ENCODE results near the gene PXK.

Gene PXK

GRCh38 chr3:58411851-58412830 is 79.4 kb downstream of the PXK start:
- peaks cover 11% of the 10 kb centered on the region for H3K4me1 ChIP-seq (ENCODE audit: insufficient read depth, low read length)
- no peaks in the 10 kb centered on the region for H3K9me3 ChIP-seq (ENCODE audit: low read length)
- H3K9ac ChIP-seq (ENCODE audit: low read length) = no peak overlapping the region
- no peak overlapping the region for H3K4me3 ChIP-seq (ENCODE audit: low read depth in 1 of 2, low read length in 2 of 2)
- peaks cover 46% of the 10 kb centered on the region for H3K36me3 ChIP-seq (ENCODE audit: insufficient read depth, low read length)
- no peak overlapping the region for H3K27ac ChIP-seq (ENCODE audit: low read depth, low read length)
- no peaks in the 10 kb centered on the region for H3K27me3 ChIP-seq (ENCODE audit: control insufficient read depth in 1 of 2, insufficient read depth in 2 of 2, low read length in 2 of 2)

GRCh38 chr3:58414538-58415197 is 82.0 kb downstream of the PXK start:
- Histone ChIP-seq H3K9me3 (ENCODE audit: low read length) (no peaks in the 10 kb centered on the region), H3K9ac (ENCODE audit: low read length) (no peak overlapping the region), H3K27me3 (ENCODE audit: control insufficient read depth in 1 of 2, insufficient read depth in 2 of 2, low read length in 2 of 2) (no peaks in the 10 kb centered on the region), H3K4me3 (ENCODE audit: low read depth in 1 of 2, low read length in 2 of 2) (no peak overlapping the region), H3K4me1 (ENCODE audit: insufficient read depth, low read length) (peaks cover 11% of the 10 kb centered on the region), H3K27ac (ENCODE audit: low read depth, low read length) (no peak overlapping the region), H3K36me3 (ENCODE audit: insufficient read depth, low read length) (peaks cover 40% of the 10 kb centered on the region)

GRCh38 chr3:58416191-58416590 is 83.5 kb downstream of the PXK start:
- H3K9ac ChIP-seq (ENCODE audit: low read length) = no peak overlapping the region
- H3K27ac ChIP-seq (ENCODE audit: low read depth, low read length) = no peak overlapping the region
- H3K4me1 ChIP-seq (ENCODE audit: insufficient read depth, low read length) = peaks cover 11% of the 10 kb centered on the region
- no peak overlapping the region for H3K4me3 ChIP-seq (ENCODE audit: low read depth in 1 of 2, low read length in 2 of 2)
- peaks cover 30% of the 10 kb centered on the region for H3K36me3 ChIP-seq (ENCODE audit: insufficient read depth, low read length)
- H3K9me3 ChIP-seq (ENCODE audit: low read length) = no peaks in the 10 kb centered on the region
- no peaks in the 10 kb centered on the region for H3K27me3 ChIP-seq (ENCODE audit: control insufficient read depth in 1 of 2, insufficient read depth in 2 of 2, low read length in 2 of 2)

- Histone ChIP-seq H3K4me3 (ENCODE audit: low read depth in 1 of 2, low read length in 2 of 2) (no peak overlapping the region), H3K9ac (ENCODE audit: low read length) (no peak overlapping the region), H3K36me3 (ENCODE audit: insufficient read depth, low read length) (peaks cover 27% of the 10 kb centered on the region), H3K9me3 (ENCODE audit: low read length) (no peaks in the 10 kb centered on the region), H3K4me1 (ENCODE audit: insufficient read depth, low read length) (peaks cover 11% of the 10 kb centered on the region), H3K27ac (ENCODE audit: low read depth, low read length) (no peak overlapping the region), H3K27me3 (ENCODE audit: control insufficient read depth in 1 of 2, insufficient read depth in 2 of 2, low read length in 2 of 2) (no peaks in the 10 kb centered on the region)
These were observed 84.4 kb downstream of the PXK start for GRCh38 chr3:58417075-58417474.

- Histone ChIP-seq H3K9ac (ENCODE audit: low read length) (no peak overlapping the region), H3K36me3 (ENCODE audit: insufficient read depth, low read length) (peaks cover 30% of the 10 kb centered on the region), H3K27ac (ENCODE audit: low read depth, low read length) (no peak overlapping the region), H3K9me3 (ENCODE audit: low read length) (no peaks in the 10 kb centered on the region), H3K27me3 (ENCODE audit: control insufficient read depth in 1 of 2, insufficient read depth in 2 of 2, low read length in 2 of 2) (no peaks in the 10 kb centered on the region), H3K4me3 (ENCODE audit: low read depth in 1 of 2, low read length in 2 of 2) (no peak overlapping the region), H3K4me1 (ENCODE audit: insufficient read depth, low read length) (peaks cover 11% of the 10 kb centered on the region)
These were observed 85.5 kb downstream of the PXK start for GRCh38 chr3:58418227-58418626.

DNA sequence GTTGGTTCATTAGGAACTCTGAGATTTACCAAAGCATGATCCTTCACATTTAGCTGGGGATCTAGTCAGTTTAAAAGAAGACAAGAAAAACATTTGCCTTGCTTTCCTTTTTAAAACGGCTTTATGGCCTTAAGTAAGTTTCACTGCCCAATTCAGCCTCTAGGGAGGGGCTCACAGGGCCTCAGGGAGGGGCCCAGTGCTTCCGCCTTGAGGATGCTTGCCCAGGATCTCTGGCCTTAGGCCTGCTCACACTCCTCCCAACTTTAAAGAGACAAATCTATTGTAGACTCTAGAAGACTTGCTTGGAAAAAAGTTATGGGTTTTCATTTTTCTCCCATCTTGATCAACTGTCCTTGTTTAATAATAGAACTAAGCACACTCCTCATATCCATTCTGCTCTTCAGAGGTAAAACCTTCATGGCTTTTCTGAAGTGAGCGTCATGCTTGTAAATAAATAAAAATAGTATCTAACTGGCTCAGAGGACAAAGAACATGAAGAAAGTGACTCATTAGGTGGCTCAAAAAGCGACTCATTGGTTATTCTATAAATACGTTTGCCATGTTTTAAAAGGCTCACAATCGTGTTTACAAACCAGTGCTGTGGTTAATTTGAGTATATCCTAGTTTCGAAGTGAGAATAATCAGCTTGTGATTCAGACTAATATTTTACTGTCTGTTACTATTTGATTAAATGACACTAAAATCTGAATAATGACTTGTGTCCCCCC is 87.3 kb downstream of the PXK start:
- H3K27ac ChIP-seq (ENCODE audit: low read depth, low read length) = no peak overlapping the region
- H3K4me1 ChIP-seq (ENCODE audit: insufficient read depth, low read length) = no peaks in the 10 kb centered on the region
- H3K4me3 ChIP-seq (ENCODE audit: low read depth in 1 of 2, low read length in 2 of 2) = no peak overlapping the region

DNA sequence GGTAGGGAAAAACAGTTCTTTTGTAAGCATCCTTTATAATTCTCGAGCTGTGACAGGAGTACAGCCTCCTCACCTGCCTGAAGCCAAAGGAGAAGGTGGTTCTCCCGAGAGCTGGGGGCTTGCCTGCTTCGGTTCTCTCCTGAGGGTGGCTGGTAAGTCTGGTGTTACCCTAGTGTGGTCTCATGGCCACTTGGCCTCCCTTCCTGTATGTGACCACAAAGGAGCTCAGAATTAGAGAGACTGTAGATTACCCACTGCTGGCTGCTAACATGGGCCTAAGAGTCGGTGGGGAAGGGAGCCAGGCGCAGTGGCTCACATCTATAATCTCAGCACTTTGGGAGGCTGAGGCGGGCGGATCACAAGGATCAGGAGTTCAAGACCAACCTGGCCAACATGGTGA is 88.3 kb downstream of the PXK start:
- Histone ChIP-seq H3K4me3 (ENCODE audit: low read depth in 1 of 2, low read length in 2 of 2) (no peak overlapping the region), H3K36me3 (ENCODE audit: insufficient read depth, low read length) (peaks cover 57% of the 10 kb centered on the region), H3K9ac (ENCODE audit: low read length) (no peak overlapping the region), H3K27ac (ENCODE audit: low read depth, low read length) (no peak overlapping the region), H3K4me1 (ENCODE audit: insufficient read depth, low read length) (no peaks in the 10 kb centered on the region), H3K27me3 (ENCODE audit: control insufficient read depth in 1 of 2, insufficient read depth in 2 of 2, low read length in 2 of 2) (no peaks in the 10 kb centered on the region), H3K9me3 (ENCODE audit: low read length) (no peaks in the 10 kb centered on the region)

More for the DNA sequence above, 87.3 kb downstream of the PXK start:
- no peaks in the 10 kb centered on the region for H3K9me3 ChIP-seq (ENCODE audit: low read length)
- H3K27me3 ChIP-seq (ENCODE audit: control insufficient read depth in 1 of 2, insufficient read depth in 2 of 2, low read length in 2 of 2) = no peaks in the 10 kb centered on the region
- no peak overlapping the region for H3K9ac ChIP-seq (ENCODE audit: low read length)
- peaks cover 48% of the 10 kb centered on the region for H3K36me3 ChIP-seq (ENCODE audit: insufficient read depth, low read length)

- Histone ChIP-seq H3K27ac (ENCODE audit: low read depth, low read length) (no peak overlapping the region), H3K27me3 (ENCODE audit: control insufficient read depth in 1 of 2, insufficient read depth in 2 of 2, low read length in 2 of 2) (no peaks in the 10 kb centered on the region), H3K9ac (ENCODE audit: low read length) (no peak overlapping the region), H3K4me3 (ENCODE audit: low read depth in 1 of 2, low read length in 2 of 2) (no peak overlapping the region), H3K36me3 (ENCODE audit: insufficient read depth, low read length) (peaks cover 61% of the 10 kb centered on the region), H3K4me1 (ENCODE audit: insufficient read depth, low read length) (no peaks in the 10 kb centered on the region), H3K9me3 (ENCODE audit: low read length) (no peaks in the 10 kb centered on the region)
These were observed 90.1 kb downstream of the PXK start for GRCh38 chr3:58422756-58423325.

DNA sequence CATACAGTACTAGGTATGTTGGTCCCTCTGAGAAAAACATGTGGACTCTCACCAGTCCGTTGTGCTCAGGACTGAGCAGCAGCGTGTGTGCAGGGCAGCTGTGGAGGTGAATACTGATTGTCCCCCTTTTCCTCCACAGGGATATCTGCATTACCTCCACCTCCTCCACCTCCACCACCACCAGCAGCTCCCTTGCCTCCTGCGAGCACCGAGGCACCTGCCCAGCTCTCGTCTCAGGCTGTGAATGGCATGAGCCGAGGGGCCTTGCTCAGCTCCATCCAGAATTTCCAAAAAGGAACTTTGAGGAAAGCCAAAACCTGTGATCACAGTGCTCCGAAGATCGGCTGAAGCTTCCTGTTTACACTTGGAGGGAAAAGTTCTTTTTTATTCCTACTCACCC is 91.9 kb downstream of the PXK start:
- Histone ChIP-seq H3K27ac (ENCODE audit: low read depth, low read length) (no peak overlapping the region), H3K9me3 (ENCODE audit: low read length) (no peaks in the 10 kb centered on the region), H3K4me1 (ENCODE audit: insufficient read depth, low read length) (no peaks in the 10 kb centered on the region), H3K27me3 (ENCODE audit: control insufficient read depth in 1 of 2, insufficient read depth in 2 of 2, low read length in 2 of 2) (no peaks in the 10 kb centered on the region), H3K36me3 (ENCODE audit: insufficient read depth, low read length) (peaks cover 78% of the 10 kb centered on the region), H3K4me3 (ENCODE audit: low read depth in 1 of 2, low read length in 2 of 2) (no peak overlapping the region), H3K9ac (ENCODE audit: low read length) (no peak overlapping the region)

DNA sequence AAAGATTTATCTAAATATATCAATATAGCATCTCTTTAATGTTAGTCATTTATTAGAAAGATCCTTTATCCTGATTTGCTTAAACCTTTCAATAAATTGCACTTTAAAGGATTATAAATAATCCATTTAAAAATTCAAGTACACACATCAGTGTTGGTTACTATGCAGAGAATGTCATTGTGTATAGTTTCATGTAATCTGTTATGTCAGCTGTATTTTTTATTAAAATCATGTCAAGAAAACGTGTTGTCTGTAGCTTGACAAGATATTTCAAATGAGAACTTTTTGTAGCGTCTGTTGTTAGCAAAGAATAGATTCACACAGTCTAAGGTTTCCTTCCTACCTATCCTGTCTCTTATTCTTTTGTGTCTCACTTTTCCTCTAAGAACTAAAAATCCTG is 93.1 kb downstream of the PXK start:
- H3K36me3 ChIP-seq (ENCODE audit: insufficient read depth, low read length) = peaks cover 89% of the 10 kb centered on the region

More for the DNA sequence above, 93.1 kb downstream of the PXK start:
- H3K27ac ChIP-seq (ENCODE audit: low read depth, low read length) = no peak overlapping the region
- no peaks in the 10 kb centered on the region for H3K9me3 ChIP-seq (ENCODE audit: low read length)
- H3K9ac ChIP-seq (ENCODE audit: low read length) = no peak overlapping the region
- H3K27me3 ChIP-seq (ENCODE audit: control insufficient read depth in 1 of 2, insufficient read depth in 2 of 2, low read length in 2 of 2) = no peaks in the 10 kb centered on the region
- H3K4me1 ChIP-seq (ENCODE audit: insufficient read depth, low read length) = no peaks in the 10 kb centered on the region
- no peak overlapping the region for H3K4me3 ChIP-seq (ENCODE audit: low read depth in 1 of 2, low read length in 2 of 2)

All from muscle layer of colon (tissue), 2 donors.